IPS-20b (cell line): ENCODE results near the gene PRMT7.

Experiments
- H3K27ac ChIP-seq: one replicate; pipeline ENCODE4 v1.5.1; 2013; ENCODE audit warnings: low read length
- H3K27me3 ChIP-seq: 2 replicates; pipeline ENCODE4 v1.6.1; 2013; ENCODE audit warnings: mild to moderate bottlenecking, low read length, inconsistent platforms; ENCODE audit not compliant: insufficient read depth
- H3K36me3 ChIP-seq: 2 replicates; pipeline ENCODE4 v1.6.1; 2013; ENCODE audit warnings: low read depth, mild to moderate bottlenecking, inconsistent platforms, low read length, moderate library complexity; ENCODE audit not compliant: insufficient read depth
- H3K4me1 ChIP-seq: 2 replicates; pipeline ENCODE4 v1.6.1; 2013; ENCODE audit warnings: mild to moderate bottlenecking, control low read depth, inconsistent platforms, low read length, moderate library complexity; ENCODE audit not compliant: insufficient read depth
- H3K4me3 ChIP-seq: 2 replicates; pipeline ENCODE4 v1.5.1; 2013; ENCODE audit warnings: mild to moderate bottlenecking, low read length, inconsistent platforms
- H3K9ac ChIP-seq: 2 replicates; pipeline ENCODE4 v1.6.1; 2013; ENCODE audit warnings: low read depth, mild to moderate bottlenecking, inconsistent platforms, low read length, moderate library complexity
- H3K9me3 ChIP-seq: 2 replicates; pipeline ENCODE4 v1.6.1; 2013; ENCODE audit warnings: mild to moderate bottlenecking, low read depth, low read length, inconsistent platforms; ENCODE audit not compliant: insufficient read depth

Gene PRMT7

DNA sequence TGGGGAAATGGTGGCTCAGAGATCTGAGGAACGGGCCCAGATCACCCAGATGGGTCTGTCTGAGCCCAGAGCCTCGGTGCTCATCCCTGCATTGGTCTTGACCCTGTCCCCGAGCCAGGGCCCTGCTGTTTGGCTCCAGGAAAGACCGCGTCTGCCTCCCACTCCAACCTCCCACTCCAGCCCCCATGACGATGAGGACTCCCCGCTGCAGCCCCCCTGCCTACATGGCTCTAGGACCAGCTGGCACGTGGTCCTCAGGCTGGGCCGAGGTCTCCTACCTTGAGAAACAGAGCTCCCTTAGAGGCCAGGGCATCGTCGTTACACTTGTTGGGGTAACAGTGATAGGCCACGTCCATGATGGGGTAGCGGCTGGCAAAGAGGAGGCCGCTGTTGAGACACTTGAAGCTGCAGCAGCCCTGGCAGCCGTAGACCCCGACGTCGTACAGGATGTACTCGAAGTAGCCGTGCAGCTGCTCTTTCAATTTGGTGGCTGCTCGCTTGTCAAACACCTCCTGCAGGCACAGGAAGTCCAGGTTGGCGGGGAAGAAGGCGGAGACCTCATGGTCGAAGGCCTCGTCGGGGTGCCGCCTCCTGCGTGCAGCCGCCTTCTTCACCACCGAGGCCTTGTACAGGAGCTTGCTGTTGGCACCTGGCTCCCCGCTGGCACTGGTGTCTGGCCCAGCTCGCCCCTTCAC, 59.9 kb downstream of the PRMT7 start:
- Histone ChIP-seq H3K27me3 (no peaks in the 10 kb centered on the region), H3K9ac (no peak overlapping the region), H3K27ac (no peak overlapping the region), H3K36me3 (no peaks in the 10 kb centered on the region), H3K9me3 (no peaks in the 10 kb centered on the region), H3K4me3 (no peak overlapping the region), H3K4me1 (no peaks in the 10 kb centered on the region)

DNA sequence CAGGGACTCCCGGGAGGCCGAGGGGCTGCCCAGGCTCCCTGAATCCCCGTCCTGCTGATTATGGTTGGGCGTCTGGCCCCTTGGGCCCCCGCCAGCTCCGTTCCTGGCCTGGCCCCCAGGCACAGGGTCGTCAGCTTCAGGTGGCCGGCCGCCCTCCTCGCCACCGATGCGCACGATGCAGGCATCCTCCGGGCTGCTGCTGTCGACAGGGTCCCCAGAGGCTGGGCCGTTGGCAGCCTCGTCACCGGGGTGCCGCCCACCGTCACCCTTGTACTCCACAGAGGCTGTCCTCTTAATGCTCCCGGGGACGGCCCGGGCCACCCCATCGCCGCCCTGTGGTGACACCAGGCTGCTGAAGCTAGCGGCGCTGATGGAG, 60.4 kb downstream of the PRMT7 start:
- H3K36me3 ChIP-seq, result no peaks in the 10 kb centered on the region
- no peaks in the 10 kb centered on the region for H3K9me3 ChIP-seq
- H3K27me3 ChIP-seq, result no peaks in the 10 kb centered on the region
- H3K27ac ChIP-seq, result no peak overlapping the region
- H3K4me1 ChIP-seq, result no peaks in the 10 kb centered on the region
- no peak overlapping the region for H3K4me3 ChIP-seq
- no peak overlapping the region for H3K9ac ChIP-seq

DNA sequence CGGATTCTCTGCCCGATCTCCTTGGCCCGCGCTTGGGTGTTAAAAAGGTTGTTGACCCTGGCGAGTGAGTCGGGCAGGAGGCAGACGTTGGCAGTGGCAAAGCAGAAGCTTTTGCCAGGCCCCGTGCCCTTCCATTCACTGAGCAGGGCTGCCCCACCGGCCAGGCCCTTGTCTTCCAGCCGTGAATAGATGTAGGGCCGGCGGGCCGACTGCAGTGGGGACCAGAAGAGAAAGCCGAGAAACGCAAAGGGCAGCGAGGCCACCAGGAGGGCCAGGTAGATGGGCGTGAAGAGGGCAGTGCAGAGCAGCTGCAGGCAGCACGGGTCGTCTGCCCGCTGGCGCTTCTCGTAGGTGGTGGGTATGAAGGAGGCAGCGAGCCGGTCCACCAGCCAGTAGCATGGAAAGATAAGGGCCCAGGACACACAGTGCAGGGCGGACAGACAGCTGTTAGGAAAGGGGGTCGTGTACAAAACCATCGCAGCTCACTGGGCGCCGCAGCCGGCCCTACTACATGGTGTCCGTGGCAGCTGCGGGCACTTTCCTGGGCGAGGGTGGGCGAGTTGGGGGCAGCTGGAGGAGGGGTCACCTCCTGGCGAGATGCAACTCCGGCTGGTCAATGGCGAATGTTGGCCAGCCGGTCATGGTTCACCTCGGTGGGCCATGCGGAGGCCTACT, 61.0 kb downstream of the PRMT7 start:
- Histone ChIP-seq H3K27me3 (no peaks in the 10 kb centered on the region), H3K9ac (no peak overlapping the region), H3K27ac (no peak overlapping the region), H3K4me1 (no peaks in the 10 kb centered on the region), H3K9me3 (no peaks in the 10 kb centered on the region), H3K36me3 (no peaks in the 10 kb centered on the region), H3K4me3 (no peak overlapping the region)

DNA sequence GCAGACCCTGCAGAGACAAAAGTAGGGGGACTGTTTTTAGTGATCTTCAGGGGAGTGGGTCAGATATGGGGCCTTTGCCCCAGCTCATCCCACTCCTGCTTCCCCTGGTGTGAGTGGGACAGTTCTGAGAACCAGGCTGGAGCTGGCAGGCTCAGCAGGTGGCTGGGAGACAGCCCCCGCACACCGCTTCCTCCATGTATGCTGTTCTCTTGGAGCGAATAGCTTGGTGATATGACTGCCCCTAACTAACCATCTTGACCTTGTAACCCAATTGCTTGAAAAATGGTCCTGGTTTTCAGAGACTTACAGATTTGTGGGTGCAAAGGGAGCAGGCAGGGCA, 61.5 kb downstream of the PRMT7 start:
- Histone ChIP-seq H3K4me1 (no peaks in the 10 kb centered on the region), H3K9ac (no peak overlapping the region), H3K36me3 (no peaks in the 10 kb centered on the region)

DNA sequence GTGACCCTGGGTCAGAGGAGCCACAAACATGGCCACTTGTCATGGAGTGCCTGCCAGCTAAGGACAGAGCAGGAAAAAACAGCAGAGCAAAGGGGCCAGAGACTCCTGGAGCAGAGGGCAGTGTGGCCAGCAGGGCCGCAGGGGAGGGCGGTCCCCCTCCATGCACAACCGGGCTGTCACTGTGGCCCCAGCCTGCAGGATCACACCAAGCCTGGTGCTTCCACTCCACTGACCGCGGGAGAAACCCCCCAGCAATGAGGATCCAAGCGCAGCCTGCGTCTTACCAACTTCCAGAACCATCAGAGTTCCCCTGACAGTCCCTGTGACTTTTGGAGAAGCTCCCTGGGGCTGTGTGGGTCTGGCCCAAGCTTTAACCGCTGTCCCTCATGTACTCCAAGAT, 62.0 kb downstream of the PRMT7 start:
- H3K27me3 ChIP-seq, result no peaks in the 10 kb centered on the region
- H3K9me3 ChIP-seq, result no peaks in the 10 kb centered on the region
- no peaks in the 10 kb centered on the region for H3K36me3 ChIP-seq
- no peaks in the 10 kb centered on the region for H3K4me1 ChIP-seq
- H3K27ac ChIP-seq, result no peak overlapping the region
- H3K4me3 ChIP-seq, result no peak overlapping the region
- no peak overlapping the region for H3K9ac ChIP-seq

More for the DNA sequence above, 61.5 kb downstream of the PRMT7 start:
- Histone ChIP-seq H3K9me3 (no peaks in the 10 kb centered on the region), H3K4me3 (no peak overlapping the region), H3K27ac (no peak overlapping the region), H3K27me3 (no peaks in the 10 kb centered on the region)

DNA sequence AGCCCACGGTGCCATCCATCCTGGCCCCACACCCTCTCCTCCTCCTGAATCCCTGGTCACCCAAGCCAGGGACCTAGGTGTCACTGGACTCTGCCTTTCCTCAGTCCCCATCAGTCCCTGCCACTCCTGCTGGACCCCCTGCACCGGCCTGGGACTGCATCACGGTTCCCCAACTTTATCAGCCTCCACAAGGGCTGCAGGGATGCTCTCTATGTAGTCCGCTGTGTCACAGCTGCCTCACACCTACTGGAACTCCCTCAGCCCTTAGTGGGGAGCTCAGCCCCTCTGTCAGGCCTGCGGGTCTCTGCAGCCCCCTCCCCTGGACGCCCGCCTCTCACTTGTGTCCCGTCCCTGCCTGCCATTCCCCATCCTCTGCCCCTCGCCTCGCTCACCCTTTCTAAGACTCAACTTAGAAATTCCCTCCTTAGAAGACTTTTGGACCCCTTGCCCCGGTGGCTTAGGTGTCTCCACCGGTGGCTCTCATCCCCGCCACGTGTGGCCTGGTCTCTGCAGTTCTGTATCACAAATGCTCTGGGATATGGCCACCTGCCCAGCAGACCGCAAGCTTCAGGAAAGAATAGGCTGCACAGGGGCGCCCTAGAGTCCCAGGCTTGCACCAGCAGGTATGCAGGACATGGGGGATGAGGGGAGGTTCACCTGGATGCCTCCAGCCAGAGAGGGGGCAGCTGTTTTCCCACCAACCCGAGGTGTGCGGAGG, 62.9 kb downstream of the PRMT7 start:
- Histone ChIP-seq H3K9ac (no peak overlapping the region), H3K36me3 (no peaks in the 10 kb centered on the region), H3K27me3 (no peaks in the 10 kb centered on the region), H3K27ac (no peak overlapping the region), H3K9me3 (no peaks in the 10 kb centered on the region), H3K4me1 (no peaks in the 10 kb centered on the region), H3K4me3 (no peak overlapping the region)

DNA sequence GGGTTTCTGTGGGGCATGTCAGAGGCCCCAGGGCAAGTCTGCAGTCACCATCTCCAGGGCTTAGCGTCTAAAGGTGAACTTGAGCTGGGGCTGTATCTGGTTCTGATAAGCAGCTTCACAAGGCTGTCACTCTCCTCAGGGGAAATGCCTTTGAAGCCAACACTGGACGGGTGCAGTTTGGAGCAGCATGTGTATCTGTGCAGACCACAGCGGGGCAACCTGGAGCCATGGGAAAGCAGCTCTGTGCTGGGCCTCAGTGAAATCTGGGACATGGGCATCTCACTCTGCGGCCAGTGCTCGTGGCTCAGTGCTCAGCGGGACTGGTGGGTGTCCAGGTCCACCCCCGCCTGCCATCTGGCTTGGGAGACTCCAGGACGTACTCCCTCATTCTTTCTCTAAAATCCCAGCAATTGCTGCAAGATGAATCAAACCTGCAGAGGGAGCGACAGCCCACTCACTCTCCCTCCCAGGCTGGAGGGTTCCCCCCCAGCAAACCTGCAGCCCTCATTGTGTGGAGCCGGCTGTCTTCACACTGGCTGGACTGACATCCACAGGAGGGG, 63.5 kb downstream of the PRMT7 start:
- Histone ChIP-seq H3K4me3 (no peak overlapping the region), H3K4me1 (no peaks in the 10 kb centered on the region), H3K9me3 (no peaks in the 10 kb centered on the region), H3K9ac (no peak overlapping the region), H3K36me3 (no peaks in the 10 kb centered on the region), H3K27ac (no peak overlapping the region), H3K27me3 (no peaks in the 10 kb centered on the region)

DNA sequence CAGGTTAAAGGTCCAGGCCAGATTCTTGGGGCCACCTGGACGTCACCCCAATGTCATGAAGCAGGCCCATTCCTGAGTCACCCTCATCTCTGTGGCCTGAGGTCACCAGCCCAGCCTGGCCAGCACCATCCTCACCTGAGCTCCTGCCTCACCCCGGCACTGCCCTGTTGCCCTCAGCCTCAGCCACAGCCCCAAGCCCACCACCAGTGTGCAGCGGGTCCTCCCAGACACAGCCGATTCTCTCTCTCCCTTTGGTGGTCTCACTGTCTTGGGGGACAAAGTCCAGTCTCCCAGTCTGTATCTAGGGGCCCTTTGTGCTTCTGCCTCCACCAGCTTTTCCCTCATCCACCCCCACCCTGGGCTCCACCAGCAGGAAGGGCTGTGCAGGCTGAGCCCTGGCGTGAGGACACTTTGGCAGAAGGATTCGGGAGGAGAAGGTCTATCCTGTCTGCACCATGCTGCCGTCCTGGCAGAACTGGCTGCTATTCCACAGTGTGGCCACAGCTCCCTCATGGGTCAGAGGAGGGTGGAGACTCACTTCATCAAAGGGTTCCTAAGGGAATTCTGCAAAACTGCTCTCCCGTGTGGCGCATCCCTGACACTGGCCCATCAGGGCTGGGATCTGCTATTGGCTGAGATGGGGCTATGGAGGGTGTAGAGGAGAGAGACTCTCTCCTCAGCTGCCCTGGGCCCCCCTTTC, 64.3 kb downstream of the PRMT7 start:
- Histone ChIP-seq H3K27ac (no peak overlapping the region), H3K27me3 (no peaks in the 10 kb centered on the region), H3K4me3 (no peak overlapping the region), H3K4me1 (no peaks in the 10 kb centered on the region), H3K9ac (no peak overlapping the region; the same call in 1 of the 2 replicates), H3K9me3 (no peaks in the 10 kb centered on the region), H3K36me3 (no peaks in the 10 kb centered on the region)

DNA sequence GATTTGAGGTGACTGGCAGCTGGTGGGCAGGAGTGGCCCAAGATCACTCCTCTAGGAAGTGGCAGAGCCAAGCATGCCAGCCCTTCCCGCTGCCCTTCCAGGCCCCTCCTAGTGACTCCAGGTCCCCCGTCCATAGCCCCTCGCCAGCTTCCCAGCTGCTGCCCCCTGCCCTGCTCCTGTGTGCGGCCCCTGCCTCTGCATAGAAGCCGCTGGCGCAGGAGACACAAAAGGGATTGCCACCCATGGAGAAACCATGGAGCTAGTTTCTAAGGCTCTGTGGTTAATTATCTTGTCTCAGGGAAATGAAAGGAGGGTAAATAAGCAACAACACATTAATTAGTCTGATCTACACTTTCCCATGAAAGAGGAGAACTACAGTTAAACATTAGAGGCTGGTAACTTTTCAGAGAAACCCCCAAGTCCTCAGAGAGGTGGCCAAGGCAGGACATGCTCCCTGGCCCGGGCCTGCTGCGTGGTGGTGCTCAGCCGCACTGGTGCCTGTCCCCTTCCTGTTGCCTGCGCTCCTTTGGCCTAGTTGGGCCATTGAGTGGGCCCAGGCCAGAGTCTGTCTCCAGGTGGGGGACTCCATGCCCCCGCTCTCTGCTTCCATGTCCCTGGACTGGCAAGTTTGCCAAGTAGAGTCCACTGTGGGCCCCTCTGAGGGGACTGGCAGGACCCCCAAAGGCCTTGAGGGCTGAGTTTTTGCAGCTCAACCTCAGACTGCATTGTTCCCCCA, 65.2 kb downstream of the PRMT7 start:
- Histone ChIP-seq H3K36me3 (no peaks in the 10 kb centered on the region), H3K27me3 (no peaks in the 10 kb centered on the region), H3K4me1 (no peaks in the 10 kb centered on the region), H3K9ac (no peak overlapping the region), H3K27ac (no peak overlapping the region), H3K9me3 (no peaks in the 10 kb centered on the region), H3K4me3 (no peak overlapping the region)

DNA sequence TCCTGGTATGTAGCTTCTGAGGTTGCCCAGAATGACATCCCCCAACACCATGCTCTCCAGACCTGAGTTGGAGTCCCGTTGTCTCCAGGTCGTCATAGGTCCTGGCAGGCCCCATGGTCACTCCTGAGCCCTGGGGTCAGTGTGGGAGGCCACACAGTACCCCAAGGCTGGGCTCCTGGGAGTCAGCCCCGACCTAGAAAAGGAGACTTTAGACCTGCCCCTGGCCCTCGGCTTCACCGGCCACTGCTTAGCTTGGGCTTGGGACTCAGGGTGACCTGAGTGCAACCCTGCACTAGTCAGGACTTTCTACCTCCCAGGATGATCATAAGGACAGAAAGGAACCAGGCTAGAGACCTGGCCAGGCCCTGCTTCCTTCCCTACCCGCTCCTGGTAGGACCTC, 65.8 kb downstream of the PRMT7 start:
- H3K36me3 ChIP-seq, result no peaks in the 10 kb centered on the region
- H3K9ac ChIP-seq, result no peak overlapping the region
- no peaks in the 10 kb centered on the region for H3K27me3 ChIP-seq
- H3K27ac ChIP-seq, result no peak overlapping the region
- no peaks in the 10 kb centered on the region for H3K4me1 ChIP-seq
- no peak overlapping the region for H3K4me3 ChIP-seq
- H3K9me3 ChIP-seq, result no peaks in the 10 kb centered on the region

DNA sequence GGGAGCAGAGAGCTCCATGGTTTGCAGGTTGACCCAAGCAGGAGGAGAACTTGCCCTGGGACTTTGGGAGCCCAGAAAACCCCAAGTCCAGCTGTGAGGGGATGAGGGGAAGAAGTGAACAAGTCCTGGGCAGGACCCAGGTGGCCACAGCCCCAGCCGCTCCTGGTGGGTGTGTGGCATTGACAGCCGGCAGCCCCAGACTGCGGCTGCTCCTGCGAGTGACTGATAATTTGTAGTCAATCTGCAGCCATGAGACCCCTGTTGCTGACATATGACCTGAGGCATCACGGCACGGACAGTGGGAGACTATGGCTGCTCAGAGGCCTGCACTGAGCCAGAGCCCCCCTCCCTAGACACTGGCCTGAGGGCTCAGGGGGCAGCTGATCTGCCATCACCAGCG, 66.4 kb downstream of the PRMT7 start:
- no peaks in the 10 kb centered on the region for H3K27me3 ChIP-seq
- H3K9ac ChIP-seq, result no peak overlapping the region
- H3K9me3 ChIP-seq, result no peaks in the 10 kb centered on the region
- H3K27ac ChIP-seq, result no peak overlapping the region
- H3K4me1 ChIP-seq, result no peaks in the 10 kb centered on the region
- no peak overlapping the region for H3K4me3 ChIP-seq
- H3K36me3 ChIP-seq, result no peaks in the 10 kb centered on the region
